GM18498 (cell line): Measurements from ENCODE around the gene DAPK1.

Experiments
- ATAC-seq: cut with Tn5 transposase; IDR thresholded peaks from one replicate; pipeline ENCODE4 v1.9.1; 2021; ENCODE audit warnings: mild to moderate bottlenecking, moderate library complexity; ENCODE audit not compliant: unreplicated experiment

The DAPK1 gene

GRCh38 chr9:87661241-87661640, 163.6 kb downstream of the DAPK1 start:
- ATAC-seq = no peak

GRCh38 chr9:87662808-87663528, 165.3 kb downstream of the DAPK1 start:
- ATAC-seq = peak; percentile 65

- no peak for ATAC-seq
These were observed 165.9 kb downstream of the DAPK1 start for GRCh38 chr9:87663556-87663955.

DNA sequence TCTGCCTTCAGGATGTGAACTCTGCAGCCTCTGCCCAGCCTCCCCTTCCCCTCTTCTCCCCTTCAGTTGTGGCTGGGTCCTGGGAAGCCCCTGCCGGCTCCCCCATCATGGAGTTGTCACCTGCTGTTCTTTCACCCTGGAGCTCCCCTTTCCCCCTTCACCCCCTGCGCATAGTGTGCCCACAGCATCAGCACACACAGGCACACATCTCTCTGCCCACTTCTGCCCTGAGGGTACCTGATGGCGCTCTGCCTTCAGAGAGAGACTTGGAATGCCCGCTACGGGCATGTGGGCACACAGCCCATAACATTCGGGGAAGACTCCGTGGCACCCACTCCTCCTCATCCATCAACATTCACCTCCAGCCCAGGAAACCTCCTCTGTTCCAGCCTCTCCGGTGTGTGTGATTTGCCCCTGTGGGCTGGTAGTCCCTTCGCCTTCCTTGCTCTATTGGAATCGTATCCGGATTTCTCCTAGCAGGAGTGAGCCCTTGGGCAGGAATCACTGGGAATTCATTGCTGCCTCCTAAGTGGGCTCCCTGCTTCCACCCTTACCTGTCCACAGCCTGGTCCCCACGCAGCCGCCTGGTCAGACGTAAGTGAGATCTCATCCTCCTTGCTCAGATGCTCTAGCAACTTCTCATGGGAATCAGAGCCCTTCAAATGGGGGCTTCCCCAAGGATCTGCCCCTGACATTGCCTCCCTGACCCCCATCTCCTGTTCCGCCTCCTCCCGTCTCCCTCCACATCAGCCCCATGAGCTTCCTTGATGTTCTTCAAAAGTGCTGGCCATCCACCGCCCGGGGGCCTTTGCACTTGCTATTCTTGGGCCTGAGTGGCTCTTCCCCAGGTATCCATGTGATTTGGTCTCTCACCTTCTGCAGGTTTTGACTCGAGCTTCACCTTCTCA, 166.7 kb downstream of the DAPK1 start:
- ATAC-seq = no peak

DNA sequence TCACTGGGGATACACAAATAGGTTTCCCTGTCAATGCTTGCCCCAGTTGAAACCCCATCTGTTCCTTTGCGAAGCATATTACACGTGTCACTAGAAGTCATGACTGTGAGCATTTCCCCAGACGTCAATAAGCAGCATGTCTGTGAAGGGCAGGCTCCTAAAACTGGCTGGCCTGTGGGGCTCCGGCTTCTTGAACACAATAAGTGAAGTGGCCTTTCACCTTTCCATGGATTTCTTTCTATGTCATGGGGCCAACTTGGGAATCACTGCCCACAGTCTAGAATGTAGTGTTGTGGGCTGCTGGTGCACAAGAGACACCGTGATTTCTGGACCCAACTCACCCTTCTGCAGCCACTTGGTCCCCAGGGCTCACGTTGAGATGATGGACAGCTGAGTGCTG, 167.8 kb downstream of the DAPK1 start:
- no peak for ATAC-seq

DNA sequence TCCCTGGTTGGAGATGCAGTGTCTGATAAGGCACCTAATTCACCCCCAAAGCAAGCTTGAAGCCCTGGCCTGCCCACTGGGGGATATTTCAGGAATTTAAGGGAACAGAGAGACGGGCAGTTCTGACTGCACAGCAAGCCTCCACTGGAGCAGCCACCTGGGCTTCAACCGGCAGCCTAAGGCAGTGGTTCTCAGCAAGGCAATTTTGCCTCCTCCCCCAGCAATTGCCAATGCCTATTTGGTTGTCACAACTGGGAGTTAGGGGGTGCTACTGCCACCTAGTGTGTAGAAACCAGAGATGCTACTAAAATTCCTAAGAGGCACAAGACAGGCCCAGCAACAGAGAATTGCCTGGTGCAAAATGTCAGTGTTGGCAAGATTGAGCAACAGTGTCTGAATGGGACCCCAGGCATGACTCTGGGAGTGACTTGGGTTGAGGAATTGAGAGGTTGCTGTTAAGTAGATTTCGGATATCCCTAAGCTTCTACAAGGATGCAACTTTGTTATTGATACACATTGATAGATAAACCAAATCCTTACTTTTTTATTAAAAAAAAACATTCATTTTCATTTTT, 169.6 kb downstream of the DAPK1 start:
- no peak for ATAC-seq

DNA sequence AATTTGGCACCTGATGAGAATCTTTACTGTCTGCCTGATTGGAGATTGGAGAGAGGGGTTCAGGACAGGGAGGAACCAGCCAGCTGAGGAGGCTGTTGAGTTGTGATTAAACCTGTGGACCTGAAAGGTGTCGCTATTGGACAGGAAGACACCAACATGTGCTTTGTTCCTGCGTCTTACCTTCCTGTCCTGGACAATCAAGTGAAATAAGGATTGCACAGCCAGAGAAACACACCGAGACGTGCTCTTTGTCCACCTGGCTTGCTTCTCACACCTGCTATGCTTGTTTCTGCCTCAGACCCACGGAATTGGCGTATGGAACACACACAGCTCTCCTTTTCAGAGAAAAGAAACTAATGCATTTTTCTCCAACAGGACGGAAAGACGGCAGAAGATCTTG, 170.6 kb downstream of the DAPK1 start:
- no peak for ATAC-seq

GRCh38 chr9:87668722-87669121, 171.1 kb downstream of the DAPK1 start:
- ATAC-seq = no peak

GRCh38 chr9:87670572-87671264, 173.1 kb downstream of the DAPK1 start:
- no peak for ATAC-seq

DNA sequence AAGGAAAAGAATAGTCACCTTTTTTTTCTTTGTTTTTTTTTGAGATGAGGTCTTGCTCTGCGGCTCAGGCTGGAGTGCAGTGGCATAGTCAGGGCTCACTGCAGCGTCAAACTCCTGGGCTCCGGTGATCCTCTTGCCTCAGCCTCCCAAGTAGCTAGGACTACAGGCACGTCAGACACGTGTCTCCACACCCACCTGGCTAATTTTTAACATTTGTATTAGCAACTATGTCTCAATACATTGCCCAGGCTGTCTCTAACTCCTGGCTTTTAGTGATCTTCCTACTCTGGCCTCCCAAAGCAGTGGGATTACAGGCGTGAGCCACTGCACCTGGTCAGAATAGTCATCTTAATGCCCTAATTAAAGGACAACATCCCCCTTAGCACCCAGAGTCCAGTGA, 173.8 kb downstream of the DAPK1 start:
- no peak for ATAC-seq

GRCh38 chr9:87671925-87672324, 174.3 kb downstream of the DAPK1 start:
- ATAC-seq = no peak

- ATAC-seq = no peak
These were observed 174.9 kb downstream of the DAPK1 start for GRCh38 chr9:87672586-87672985.

- no peak for ATAC-seq
These were observed 175.9 kb downstream of the DAPK1 start for GRCh38 chr9:87673446-87674120.

GRCh38 chr9:87674565-87675299, 177.1 kb downstream of the DAPK1 start:
- no peak for ATAC-seq

DNA sequence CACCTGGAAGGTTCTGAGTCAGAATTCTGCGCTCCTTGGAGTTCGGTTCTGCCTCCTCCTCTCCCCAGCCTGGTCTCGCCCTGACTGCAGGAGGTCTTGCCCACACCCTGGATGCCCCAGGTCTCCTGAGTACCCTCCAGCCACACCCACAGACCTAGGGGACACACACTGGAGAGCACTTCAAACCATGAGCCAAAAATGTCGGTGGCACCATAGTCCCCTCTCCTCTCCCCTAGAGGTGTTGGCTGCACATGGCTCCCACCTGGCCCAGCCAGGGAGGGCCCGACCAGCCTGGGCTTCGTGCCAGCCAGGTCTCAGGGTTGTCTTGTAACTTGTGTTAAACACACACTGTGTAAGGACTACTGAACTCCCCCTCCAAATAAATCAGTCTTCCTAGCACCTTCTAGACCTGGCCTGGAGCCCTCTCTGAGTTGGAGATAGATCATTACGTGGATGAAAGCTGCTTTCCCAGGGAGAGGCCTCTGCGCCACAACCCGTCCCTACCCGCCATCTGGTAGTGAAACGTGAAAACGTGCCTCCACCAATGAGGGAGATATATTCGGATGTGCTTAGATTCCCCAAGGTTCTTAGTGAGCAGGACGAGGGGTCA, 178.3 kb downstream of the DAPK1 start:
- no peak for ATAC-seq

- ATAC-seq = no peak
These were observed 179.5 kb downstream of the DAPK1 start for GRCh38 chr9:87676976-87677775.

DNA sequence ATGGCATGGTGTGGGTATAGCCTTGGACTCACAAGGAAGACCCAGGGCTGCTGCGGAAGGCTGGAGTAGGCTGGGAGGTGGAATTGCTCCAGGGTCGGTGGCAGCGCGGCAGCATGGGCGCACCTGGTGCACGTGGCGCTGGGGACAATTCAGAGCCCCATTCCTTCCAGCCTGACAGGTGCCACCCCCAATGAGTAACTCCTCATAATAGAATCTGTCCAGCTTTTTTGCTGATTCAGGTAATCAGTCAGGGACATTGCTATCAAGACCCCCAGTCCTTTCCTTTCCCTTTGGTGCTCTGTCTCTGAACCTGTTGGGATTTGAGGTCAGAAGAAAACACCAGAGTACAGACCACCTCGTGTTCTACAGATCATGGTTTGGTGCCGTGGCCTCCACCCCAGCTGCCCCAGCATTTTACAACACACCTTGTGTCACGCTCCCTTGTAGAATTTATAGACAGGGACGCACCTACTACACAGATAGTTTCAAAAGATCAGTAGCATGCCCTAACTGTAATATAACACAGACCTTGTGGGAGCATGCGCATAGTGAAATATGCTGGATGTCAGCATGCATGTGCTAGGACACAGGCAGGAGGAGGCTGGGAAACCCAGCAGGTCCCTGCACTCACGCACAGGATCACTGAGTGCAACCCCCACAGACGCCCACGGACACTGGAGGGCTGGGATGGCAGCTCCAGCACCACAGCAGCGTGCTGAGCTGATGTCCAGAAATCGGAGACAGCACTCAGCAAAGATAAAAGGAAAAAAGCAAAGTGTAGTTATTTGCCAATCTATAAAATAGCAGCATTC, 180.3 kb downstream of the DAPK1 start:
- no peak for ATAC-seq
